MV-4-11 (cell line): ENCODE data around the gene SLC16A8.

Experiments
- DNase-seq: peaks from one replicate; lab custom pipeline; 2025; lab: John Stamatoyannopoulos, UW

The SLC16A8 gene

DNA sequence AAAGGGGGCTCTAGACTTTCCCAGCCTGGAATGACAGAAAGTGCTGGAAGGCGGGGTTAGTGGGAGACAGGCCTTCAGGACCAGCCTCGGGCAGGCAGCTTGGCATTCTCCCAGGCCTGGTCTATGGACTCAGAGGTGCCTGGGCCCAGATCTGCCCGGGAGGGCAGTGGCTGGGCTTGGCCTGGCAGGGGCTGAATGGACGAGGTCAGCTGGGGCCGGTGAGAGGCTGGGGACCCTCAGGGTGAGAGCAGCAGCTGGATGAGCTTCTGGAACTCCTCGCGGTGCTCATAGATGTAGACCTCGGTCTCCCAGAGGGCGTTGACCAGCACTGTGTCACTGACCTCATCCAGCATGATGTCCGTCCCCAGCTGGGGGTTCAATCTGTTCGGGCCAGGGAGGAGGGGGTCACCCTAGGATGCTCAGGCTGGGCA, 28.0 kb upstream of the SLC16A8 start:
- DNase-seq, result no peak

DNA sequence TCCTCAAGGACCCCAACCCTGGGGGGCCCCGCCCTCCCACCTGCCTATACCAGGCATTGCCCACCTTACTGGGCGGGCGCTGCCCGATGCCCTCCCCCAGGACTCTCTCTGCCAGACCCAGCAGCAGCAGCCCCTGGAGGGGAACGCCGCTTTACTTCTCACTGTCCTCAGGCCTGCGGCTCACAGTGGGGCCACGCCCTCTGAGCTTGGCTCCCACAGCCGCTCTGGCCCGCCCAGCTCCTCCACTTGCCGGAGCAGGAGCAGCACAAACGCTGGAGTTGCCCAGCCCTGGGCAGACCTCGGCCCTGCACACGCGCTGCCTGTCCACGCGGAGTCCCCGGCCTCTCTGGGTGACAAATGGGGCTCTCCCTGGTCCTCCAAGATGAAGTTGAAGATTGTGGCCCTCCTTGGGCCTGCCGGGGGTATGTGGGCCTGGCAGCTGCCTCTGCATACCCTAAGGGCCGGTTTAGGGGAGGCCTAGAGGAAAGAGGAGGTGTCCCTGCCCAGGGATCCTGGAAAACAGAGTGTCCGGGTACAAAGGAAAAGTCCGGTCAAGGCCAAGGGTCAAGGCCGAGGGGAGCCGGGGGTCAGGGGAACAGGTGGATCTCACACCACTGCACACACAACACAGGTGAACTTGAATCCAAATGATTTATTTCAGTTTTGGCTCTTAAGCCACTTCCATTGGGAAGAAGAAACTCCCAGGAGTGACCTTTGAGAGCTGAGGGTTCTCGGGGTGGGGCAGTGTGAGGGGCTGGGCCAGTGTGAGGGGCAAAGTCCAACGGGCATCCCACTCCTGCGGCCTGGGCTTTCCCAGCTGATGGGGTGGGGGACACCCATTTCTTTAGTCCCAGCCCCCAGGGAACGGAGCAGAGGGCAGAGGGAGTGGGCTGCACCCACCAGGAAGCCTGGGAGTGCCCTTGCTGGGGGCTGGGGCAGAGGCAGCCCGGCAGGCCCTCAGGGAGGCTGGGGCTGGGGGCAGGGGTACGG, 27.2 kb upstream of the SLC16A8 start:
- DNase-seq, result no peak

DNA sequence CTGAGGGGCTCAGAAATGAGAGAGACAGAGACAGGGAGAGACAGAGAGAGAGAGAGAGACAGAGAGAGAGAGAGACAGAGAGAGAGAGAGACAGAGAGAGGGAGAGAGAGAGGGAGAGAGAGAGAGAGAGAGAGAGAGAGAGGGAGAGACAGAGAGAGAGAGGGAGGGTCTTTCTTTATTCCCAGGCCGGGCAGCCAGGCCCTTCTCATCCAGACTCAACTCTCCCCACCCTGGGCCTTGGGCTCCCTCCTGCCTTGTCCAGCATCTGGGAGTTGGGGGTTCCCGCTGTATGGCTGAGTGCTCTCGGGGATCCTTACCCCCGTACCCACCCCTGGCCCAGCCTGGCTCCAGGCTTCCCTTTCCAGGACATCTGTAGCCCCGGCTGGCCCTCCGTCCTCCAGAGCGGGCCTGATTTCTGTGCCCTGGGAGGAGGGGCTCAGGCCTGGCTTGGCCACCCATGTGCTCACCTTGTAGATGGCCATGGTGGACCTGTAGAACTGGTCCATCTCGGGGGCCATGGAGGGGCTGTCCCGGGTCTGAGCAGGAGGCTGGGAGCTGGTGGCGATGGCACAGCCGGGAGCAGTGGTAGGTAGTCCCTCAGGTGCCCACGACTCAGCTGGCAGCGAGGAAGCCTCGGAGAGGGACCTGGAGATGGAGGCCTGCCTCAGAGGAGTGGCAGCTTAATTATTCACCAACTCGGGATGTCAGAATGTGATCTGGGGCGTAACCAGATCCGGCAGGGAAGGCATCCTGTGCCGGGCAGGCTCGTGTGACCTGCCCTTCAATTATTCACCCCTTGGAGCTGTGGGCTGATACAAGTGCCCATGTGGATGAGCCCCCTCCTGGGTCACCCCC, 26.3 kb upstream of the SLC16A8 start, which contains the start of gene BAIAP2L2:
TSS of gene BAIAP2L2 (minus strand) at position 677 of the 855 bp plus-strand sequence. CDS start at position 518, 159 bp downstream.
- DNase-seq, result no peak

DNA sequence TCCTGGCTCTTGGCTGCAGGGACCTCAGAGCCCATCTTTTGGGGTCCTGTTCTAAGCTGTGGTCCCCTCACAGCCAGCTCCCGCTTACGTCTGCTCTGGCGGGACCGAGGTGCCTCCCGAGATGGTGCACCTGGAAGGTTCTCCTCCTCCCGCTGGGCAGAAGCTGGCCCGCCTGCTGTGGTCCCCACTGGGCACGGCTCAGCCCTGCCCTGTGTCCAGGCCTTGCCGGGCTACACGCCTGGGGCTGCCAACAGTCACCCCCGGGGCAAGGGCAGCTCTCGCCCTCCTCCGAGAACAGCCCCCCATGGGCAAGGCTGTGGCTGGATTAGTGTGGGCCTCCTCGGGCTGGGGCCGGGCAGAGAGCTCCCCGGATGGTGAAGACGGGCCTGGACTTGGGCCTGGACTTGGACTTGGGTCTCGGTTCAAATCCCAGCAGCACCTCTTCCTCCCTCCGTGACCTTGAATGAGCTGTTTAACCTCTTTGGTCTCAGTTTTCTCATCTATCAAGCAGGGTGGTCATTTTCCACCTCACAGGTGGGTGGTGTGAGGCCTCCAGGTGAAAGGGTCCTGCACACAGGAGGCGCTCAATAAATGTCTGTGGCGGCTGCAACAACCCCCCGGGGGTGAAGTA, 25.5 kb upstream of the SLC16A8 start:
- no peak for DNase-seq

DNA sequence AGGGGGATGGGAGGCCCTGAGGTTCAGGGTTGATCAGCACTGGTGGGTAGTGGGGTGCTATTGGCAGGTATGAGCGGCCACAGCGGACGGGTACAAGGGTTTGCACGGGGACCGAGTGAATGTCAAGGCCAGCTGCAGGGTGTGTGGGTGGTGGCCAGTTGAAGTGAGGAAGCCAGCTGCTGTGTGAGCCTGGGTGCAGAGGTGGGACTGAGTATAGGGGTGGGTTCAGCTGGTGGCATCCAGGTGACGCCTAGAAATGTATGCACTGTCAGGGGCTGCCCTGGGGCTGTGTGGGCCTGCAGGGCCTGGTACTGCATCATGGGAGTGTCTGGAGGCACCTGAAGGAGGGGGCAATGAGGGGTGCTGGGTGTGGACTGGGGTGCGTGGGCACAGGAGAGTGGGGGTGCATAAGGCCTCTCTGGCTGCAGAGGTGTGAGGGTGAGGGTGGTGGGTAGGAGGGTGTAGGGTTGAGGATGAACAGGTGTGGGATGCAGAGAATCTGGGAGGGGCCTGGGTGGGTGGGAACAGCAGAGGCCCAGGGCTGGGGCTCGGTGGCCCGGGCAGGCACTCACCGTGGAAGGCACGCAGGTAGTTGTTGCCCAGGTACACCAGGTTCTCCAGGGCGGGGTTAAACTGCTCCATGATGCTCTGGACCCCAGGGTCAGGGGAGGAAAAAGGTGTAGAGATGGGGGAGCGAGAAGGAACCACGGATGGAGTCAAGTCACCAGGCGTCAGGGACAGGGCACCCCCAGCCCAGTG, 24.8 kb upstream of the SLC16A8 start:
- DNase-seq, result no peak

DNA sequence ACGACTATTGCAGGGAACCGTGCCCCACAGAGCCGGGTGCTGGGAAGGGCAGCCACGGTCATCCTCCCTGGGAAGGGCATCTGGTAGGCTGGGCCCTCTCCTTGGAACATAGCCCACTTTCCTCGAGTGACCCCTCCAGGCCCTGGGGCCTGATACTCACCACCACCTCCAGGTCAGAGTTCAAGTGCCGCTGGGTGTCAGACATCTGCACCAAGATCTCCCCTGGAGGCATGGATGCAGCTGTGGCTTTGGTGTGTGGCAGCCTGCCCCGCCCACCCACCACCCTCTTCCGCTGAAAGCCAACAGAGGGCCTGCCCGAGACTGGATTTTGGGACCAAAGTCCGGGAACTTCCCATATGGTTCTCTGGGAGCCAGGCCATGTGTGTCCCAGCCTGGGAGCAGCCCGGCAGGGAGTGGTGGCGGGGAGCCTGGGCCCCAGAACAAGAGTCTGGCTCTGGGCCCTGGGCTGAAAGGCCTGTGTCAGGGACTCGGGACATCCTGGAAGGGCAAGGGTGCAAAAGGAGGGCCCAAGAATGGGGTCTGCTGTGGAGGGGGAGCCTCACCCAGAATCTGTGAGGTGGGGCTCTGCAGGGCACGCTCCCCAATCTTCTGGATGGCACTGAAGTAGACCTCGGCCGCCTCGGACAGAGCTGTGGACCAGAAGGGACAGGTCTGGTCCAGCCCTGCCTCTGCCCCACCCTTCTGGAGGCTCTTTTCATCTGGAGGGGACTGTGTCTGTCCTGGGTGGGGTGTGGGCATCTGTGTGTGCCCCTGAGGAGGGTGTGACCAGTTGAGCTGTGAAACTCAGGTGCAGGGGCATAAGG, 23.9 kb upstream of the SLC16A8 start:
- DNase-seq, result no peak

DNA sequence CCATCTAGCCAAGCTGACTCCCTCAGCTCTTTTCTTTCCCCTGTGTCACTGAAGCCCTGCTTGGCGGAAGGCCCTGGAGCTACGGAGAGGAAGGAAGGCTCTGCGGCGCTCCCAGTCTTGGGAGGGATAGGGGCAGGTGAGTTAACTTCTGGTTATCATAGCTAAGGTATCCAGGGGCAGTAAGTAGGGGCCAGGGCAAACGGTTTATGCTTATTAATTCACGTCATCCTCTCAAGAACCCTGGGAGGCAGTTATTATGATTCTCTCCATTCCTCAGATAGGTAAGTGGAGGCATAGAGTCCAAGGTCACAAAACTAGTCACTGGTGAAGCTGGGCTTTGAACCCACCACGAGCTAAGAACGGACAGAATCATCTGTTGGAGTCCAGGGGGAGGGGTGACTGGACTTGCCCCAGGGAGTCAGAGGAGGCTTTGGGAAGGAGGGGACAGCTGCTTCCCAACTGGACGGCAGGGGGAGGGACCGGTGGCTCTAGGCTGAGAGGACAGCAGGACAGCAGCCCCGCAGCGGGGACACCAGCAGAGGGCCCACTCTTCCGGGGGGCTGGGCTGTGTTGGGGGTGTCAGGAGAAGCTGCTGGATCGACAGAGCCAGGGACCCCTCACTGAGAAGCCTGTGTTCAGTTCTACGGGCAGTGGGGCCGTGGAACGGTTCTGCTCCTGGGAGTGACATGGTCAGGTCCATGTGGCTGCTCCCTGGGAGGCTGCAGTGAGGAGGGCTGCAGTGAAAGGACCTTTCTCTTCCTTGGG, 23.0 kb upstream of the SLC16A8 start:
- DNase-seq, result no peak

DNA sequence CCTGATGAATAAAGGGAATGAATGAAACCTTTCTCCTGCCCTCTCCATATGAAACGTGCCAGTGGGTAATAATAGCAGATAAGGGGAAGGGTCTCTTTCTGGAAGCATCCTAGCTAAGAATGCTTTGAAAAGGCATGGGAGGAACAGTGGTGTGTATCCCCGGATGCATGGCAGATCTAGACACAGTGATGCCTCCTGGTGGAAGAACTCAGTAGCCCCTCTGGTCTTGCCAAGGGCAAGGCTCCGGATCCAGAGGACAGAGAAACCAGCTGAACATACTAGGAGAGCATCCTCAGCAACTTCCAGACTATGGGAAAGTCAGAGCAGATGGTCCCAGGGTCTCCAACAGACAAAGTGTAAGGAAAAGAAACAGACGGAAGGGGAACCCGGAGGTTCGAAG, 20.1 kb upstream of the SLC16A8 start:
- peak; percentile 56 for DNase-seq

DNA sequence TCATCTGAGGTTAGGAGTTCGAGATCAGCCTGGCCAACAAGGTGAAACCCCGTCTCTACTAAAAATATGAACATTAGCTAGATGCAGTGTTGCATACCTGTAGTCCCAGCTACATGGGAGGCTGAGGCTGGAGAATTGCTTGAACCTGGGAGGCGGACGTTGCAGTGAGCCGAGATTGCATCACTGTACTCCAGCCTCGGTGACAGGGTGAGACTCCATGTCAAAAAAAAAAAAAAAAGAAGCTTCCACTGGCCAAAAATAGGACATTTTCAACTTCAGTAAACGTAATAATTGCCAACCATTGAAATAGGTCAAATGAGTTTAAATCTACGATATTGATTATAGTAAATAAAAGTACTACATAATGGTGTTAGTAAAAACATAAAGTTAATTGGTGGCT, 19.7 kb upstream of the SLC16A8 start:
- no peak for DNase-seq

DNA sequence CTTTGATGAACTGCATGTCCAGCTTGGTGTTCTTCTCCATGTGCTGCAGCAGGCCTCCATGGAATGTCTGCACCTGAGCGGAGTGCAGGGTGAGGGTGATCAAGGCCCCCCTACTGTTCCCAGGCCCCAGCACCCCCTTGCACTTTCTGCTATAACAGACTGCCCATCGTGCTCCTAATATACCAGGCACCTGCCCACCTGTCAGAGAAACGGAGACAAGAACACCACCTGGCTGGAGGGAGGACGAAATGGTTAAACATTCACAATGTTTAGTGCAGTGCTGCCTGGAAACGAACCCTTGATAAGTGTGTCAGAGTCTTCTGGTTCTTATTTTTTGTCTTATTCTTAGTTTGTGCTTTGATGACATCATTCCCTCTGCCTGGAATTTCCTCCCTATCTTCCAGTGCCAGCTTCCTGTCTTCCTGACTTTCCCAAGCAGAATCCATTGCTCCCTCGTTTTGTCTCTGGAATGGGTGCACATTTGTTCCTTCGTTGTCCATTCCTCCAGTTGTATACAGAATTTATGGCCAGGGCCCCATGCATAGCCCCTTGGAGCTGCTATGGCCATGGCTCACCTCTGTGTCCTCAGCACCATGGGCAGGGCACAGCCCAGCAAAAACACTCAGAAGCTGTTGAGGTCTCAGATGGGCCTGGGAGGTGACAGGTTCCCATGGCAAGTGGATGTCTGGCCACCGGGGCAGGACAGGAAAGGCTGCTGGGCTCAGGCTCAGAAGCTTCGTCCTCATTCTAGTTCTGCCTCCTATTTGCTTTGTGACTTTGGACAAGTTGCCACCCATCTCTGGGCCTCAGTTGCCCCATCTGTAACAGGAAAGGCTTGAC, 14.6 kb upstream of the SLC16A8 start:
- DNase-seq, result no peak

DNA sequence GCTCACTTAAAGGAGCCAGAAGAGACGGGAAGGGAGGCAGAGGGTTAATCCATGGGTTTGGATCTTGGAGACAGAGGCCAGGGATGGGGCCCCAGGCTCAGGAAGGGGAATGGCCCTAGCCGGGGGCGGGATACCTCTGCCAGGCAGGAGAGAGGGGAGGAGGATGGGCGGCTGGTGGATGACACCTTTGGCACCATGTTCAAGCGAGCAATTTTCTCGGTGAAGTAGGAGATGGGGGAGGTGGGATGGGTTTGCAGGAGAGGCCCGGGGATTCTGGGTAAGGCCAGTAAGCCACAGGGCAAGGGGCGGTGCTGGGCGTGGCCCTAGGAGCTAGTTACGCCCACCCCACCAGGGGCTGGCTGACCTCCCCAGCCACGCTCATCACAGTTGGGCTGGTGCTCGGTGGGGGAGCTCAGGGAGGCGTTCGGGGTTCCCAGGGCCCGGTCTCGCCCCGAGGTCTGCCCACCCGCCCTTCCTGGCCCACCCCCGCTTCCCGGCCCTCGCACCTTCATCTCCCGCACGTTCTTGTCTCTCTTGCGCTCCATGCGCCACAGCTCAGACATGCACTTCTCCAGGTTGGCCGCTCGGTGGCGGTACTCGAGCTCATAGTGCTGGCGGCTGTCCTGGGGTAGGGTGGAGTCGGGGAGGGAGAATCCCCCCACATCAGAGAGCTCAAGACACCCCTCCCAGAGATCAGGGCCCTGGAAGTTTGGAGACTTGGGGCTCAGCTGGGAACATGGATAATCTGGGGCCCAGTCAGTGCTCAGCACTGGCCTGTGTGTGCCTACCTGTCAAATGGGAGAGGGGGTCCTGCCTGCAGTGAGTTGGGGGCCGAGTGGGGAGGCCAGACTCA, 13.8 kb upstream of the SLC16A8 start:
- DNase-seq, result no peak

DNA sequence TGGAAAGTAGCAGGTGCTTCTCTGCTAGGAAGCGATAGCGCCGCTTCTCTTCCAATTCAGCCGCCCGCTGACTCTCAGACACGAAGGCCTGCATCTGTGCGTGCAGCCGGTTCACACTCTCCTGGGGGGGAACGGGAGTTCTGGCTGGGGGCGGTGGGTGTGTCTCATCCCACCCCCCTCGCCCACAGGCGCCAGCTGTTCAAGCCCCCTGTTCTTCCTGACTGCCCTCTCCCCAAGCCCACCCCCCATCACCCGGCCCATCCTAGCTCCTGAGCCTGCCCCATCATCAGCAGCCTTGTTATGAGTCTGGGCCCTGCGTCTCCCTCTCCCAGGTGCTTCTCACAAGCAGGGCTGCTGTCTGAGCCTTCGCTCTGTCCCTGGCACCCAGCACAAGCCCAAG, 13.1 kb upstream of the SLC16A8 start:
- no peak for DNase-seq

DNA sequence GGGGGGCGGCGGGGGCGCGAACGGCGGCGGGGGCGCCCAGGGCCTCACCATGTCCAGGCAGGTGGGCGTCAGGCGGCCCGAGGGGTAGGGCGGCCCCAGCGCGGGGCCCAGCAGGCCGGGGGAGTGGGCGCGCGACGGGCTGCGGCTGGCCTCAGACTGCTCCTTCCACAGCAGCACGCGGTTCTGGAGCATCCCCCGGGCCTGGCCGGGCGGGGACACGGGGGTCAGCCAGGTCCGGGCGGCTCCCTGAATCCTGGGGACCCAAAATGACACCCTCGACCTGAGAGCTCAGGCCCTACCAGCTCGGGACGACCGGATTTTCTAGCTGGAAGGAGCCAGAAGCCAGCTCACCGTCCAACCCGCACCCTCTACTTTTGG, 5.5 kb upstream of the SLC16A8 start:
- no peak for DNase-seq

DNA sequence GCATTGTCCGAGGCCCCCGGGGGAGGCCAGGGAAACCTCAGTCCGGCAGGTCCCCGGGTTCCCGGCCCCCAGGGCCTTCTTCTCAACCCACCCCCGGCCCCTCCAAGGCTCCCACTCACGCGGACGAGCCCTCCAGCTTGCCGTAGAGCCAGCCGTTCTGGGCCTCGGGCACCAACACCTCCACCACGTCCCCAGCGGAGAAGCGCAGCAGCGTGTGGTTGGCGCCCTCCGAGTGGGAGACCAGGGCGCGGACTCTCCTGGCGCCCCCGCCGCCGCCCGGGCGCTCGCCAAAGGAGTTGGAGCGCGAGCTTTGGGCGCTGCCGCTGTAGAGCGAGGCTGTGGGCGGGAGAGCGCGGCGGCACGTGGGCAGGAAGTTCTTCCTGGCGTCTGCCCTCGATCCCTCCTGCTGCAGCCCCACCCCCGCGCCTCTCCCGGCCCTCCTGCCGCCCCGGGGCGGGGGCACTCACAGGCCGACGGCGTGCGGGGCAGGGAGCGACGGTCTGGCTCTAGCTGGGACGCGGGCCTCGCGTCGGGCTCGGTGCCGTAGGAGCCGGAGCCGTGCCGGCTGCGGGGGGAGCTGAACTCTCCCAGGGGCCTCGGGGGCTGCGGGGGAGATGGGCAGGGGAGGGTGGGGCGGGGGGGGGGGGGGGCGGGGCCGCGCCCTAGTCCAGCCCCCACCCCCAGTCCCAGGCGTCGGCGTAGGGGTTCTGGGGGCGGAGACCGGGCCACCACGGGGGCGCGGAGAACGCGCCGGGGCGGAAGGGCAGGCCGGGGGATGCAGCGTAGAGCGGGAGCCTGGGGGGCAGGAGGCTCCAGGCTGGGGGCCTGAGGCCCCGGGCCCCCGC, 4.9 kb upstream of the SLC16A8 start:
- no peak for DNase-seq

DNA sequence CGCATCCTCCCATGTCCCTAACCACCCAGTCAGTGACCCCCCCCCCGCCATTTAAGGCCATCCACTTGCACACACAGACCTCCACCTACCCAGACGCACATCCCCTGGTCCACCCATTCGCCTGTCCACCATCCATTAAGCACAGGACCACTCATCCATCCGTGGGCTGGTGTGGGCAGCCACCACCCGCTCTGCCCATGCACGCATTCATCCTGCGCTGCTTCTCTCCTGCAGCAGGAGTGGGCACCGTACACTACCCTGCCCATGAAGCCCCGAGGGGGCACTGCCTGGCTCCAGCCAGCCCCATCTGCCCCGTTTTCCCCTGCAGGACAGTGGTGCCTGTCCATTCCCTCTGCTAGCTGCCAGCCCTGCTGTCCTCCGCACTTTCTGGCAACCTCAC, 3.9 kb upstream of the SLC16A8 start:
- no peak for DNase-seq

DNA sequence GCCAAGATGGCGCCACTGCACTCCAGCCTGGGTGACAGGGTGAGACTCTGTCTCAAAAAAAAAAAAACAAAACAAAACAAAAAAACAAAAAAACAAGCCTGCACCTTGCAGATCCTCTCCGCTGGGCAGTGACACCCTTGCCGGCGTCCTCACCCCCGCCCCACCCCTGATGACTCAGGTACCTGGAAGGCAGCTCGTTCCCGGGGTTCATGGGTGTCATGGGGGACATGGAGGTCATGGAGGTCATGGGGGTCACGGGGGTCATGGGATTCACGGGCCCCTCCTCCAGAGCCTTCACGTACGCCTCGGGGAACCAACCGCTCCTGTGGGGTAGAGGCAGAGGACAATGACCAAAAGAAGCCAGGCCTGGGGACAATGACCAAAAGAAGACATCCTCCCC, 3.0 kb upstream of the SLC16A8 start:
- DNase-seq, result no peak
